ENCODE data around the gene C1orf141. TPM values are rescaled to one million over a fixed set of nuclear protein-coding genes. Genes with fewer than 3 reads are reported as not detected.

Gene C1orf141
- total and polyA plus RNA-seq, 2 of the 8 experiments (the other 6 are each of a cell fraction or from before 2014, with no cell fraction given): not detected

DNA sequence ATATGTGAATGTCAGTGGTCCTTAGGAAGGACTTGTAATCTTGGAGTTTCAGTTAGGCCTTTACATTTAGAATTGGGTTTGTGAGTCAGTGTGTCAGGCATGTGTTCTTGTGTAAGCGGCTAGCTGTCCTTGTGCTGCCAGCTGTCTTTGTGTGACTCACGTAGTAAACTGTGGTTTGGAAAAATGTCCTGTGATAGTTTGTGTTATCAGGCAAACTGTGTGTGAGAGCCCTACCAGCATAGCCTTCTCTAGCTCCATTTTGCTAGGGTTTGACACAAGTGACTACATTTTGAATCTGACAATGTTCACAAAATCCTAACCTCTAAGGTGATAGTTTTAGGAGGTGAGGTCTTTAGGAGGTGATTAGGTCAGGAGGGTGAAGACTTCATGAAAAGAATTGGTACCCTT lies 74.0 kb downstream of the C1orf141 start (continued):
- TF ChIP-seq RAD21 (IDR thresholded peaks at IDR 0.05 in 1 of 2, conservative IDR thresholded peaks at IDR 0.05 in 1 of 2; ENCODE audit: low read depth in 2 of 2, low read length in 2 of 2): no peak

Data from H1 (cell line).